Adrenal gland (tissue), 12 donors: Measurements from ENCODE around the gene TMEM179. TPM values are rescaled to one million over a fixed set of nuclear protein-coding genes. Genes with fewer than 3 reads are reported as not detected.
A peak's percentile ranks its signal among the peaks of the same experiment; 100 is the strongest.

Source experiments
- DNase-seq, 7 donors: peaks; one replicate each; pipeline ENCODE4 v3.0.0-alpha.2; 2019 to 2020
- H3K27ac ChIP-seq, 5 donors: fragments of 200-600 bp; sonication (generic) in 4 of 5; 1 replicate in 3 of 5; 2 replicates in 2 of 5; pipeline versions ENCODE4 v1.5.1 to v1.8.0; 2016 to 2020; ENCODE audit warnings: mild to moderate bottlenecking in 1 of 5
- H3K27me3 ChIP-seq: fragments of 200-600 bp; 2 replicates; pipeline ENCODE4 v1.8.0; 2021
- H3K36me3 ChIP-seq, 2 donors: fragments of 200-600 bp; replicated peaks in 1 of 2; 1 replicate in 1 of 2; 2 replicates in 1 of 2; pipeline versions ENCODE4 v1.5.1 to v1.8.0; 2018 to 2022
- H3K4me1 ChIP-seq, 2 donors: fragments of 200-600 bp; replicated peaks in 1 of 2; 1 replicate in 1 of 2; 2 replicates in 1 of 2; pipeline versions ENCODE4 v1.5.1 to v1.8.0; 2018 to 2021
- H3K4me3 ChIP-seq, 4 donors: fragments of 200-600 bp; sonication (generic) in 3 of 4; one replicate each; pipeline ENCODE4 v1.5.1; 2016 to 2018
- H3K9me3 ChIP-seq, 3 donors: fragments of 200-600 bp; sonication (generic) in 1 of 3; replicated peaks in 1 of 3; 1 replicate in 2 of 3; 2 replicates in 1 of 3; pipeline versions ENCODE4 v1.5.1 to v1.8.0; 2016 to 2021
- CTCF ChIP-seq, 6 experiments: fragments of 450-650 bp in 4 of 6; fragments of 200-600 bp in 2 of 6; sonication (generic) in 1 of 6; IDR thresholded peaks; 1 replicate in 5 of 6; 2 replicates in 1 of 6; pipeline versions ENCODE4 v1.5.1 to v1.8.0; 2016 to 2021; ENCODE audit warnings: antibody characterized with exemption in 6 of 6, mild to moderate bottlenecking in 2 of 6, moderate library complexity in 1 of 6
- POLR2A ChIP-seq, 2 donors: fragments of 450-650 bp; IDR thresholded peaks; one replicate each; pipeline ENCODE4 v1.6.1; 2017; ENCODE audit warnings: antibody characterized with exemption in 2 of 2, mild to moderate bottlenecking in 2 of 2, moderate library complexity in 1 of 2
- WGBS, 4 donors: extraction: QIAGEN DNeasy Blood & Tissue Kit in 2 of 4; methylation state at CpG; one replicate each; pipeline versions ENCODE4 v1.1.5 to v1.1.7; 2013 to 2017; 5-methylcytosine and 5-hydroxymethylcytosine counted together
- intact Hi-C, 2 donors: fragments of 100-400 bp; cut with DNase I; formaldehyde crosslinking; loops; one replicate each; pipeline versions ENCODE4 v1.14.1 to v1.15.0; 2022 to 2023
- polyA plus RNA-seq, 3 donors: library from polyadenylated mRNA; stranded (reverse); fragments of 200-250 nt in 2 of 3; fragments of 350-450 nt in 1 of 3; fragmentation: Illumina TruSeq in 1 of 3; extraction: RNeasy Lipid Tissue Mini Kit (QIAGEN cat#74804) in 1 of 3; gene quantifications; one replicate each; pipeline ENCODE4 v1.2.3, GENCODE V29; 2013 to 2014
- total RNA-seq, 9 donors: library from RNA; depleted of rRNA in 4 of 9; stranded (reverse); fragments of >200 nt in 4 of 9; fragments of 120-200 nt in 1 of 9; fragmentation: NEBNext Ultra II Directional in 1 of 9; extraction: Animal tissue kit (Norgen Biotek cat#: 25700) in 1 of 9; gene quantifications; one replicate each; pipeline versions ENCODE4 v1.1.0 to v1.2.4, GENCODE V29; 2013 to 2023
- donor health status: healthy with polysubstance abuse.
- donor health status: Bipolar disorder and iron deficiency.
- donor health status: DM: yes; HTN: yes; CAD: no.
- donor health status: DM: no; HTN: no; CAD: no.
- donor health status: DM: no; HTN: no; CAD: no.
- donor health status: DM: yes; HTN: yes; CAD: no.

The TMEM179 gene
- total and polyA plus RNA-seq, 12 donors = 4.3 to 76.7 (median 13.2) TPM

GRCh38 chr14:104586832-104587620 lies 17.5 kb downstream of the TMEM179 start:
- H3K9me3 ChIP-seq = no peaks in the 10 kb centered on the region
- H3K27me3 ChIP-seq = no peaks in the 10 kb centered on the region
- no peak overlapping the region for H3K4me3 ChIP-seq
- H3K4me1 ChIP-seq = peaks cover 0 to 6% of the 10 kb centered on the region in 2 donors
- H3K27ac ChIP-seq = peak overlapping the region in 3 of 5 donors; percentile 65 to 86 (median 75)
- DNase-seq = peak in 4 of 7 donors; percentile 21 to 85 (median 41)
- no peaks in the 10 kb centered on the region for H3K36me3 ChIP-seq
- intact Hi-C loops = no loop called here
- no peak for TF ChIP-seq CTCF (IDR thresholded peaks at IDR 0.05)
- TF ChIP-seq POLR2A (IDR thresholded peaks at IDR 0.05) = peak in 1 of 2 donors; percentile 11
- WGBS, 4 donors = 68 to 81% (median 74%) methylated on average over 9 to 19 of the region's 19 CpGs

- intact Hi-C loops = no loop called here
- Histone ChIP-seq H3K36me3 (no peaks in the 10 kb centered on the region), H3K27me3 (no peaks in the 10 kb centered on the region), H3K4me1 (peaks cover 0 to 6% of the 10 kb centered on the region in 2 donors), H3K27ac (peak overlapping the region in 3 of 5 donors; percentile 65 to 86 (median 75)), H3K9me3 (no peaks in the 10 kb centered on the region), H3K4me3 (no peak overlapping the region)
- 61 to 80% (median 65%) methylated on average over 24 of the region's 24 CpGs for WGBS, 4 donors
- DNase-seq = peak in 6 of 7 donors; percentile 36 to 88 (median 48)
- TF ChIP-seq POLR2A (IDR thresholded peaks at IDR 0.05) = no peak
Measured at GRCh38 chr14:104585966-104586697, 18.4 kb downstream of the TMEM179 start.

- WGBS, 4 donors = 46 to 73% (median 61%) methylated on average over 8 to 10 of the region's 10 CpGs
- intact Hi-C loops = no loop called here
- Histone ChIP-seq H3K27ac (peak overlapping the region in 2 of 5 donors; percentile 68 to 84), H3K4me1 (peaks cover 0 to 9% of the 10 kb centered on the region in 2 donors), H3K9me3 (no peaks in the 10 kb centered on the region), H3K4me3 (no peak overlapping the region), H3K36me3 (no peaks in the 10 kb centered on the region), H3K27me3 (no peaks in the 10 kb centered on the region)
- TF ChIP-seq CTCF (IDR thresholded peaks at IDR 0.05) (no peak), POLR2A (IDR thresholded peaks at IDR 0.05) (no peak)
- no peak for DNase-seq
Measured at GRCh38 chr14:104584557-104584956, 20.0 kb downstream of the TMEM179 start.

GRCh38 chr14:104583424-104584306 lies 20.9 kb downstream of the TMEM179 start:
- Histone ChIP-seq H3K4me3 (no peak overlapping the region), H3K27me3 (no peaks in the 10 kb centered on the region), H3K27ac (peak overlapping the region in 2 of 5 donors; percentile 68 to 84), H3K36me3 (no peaks in the 10 kb centered on the region), H3K9me3 (no peaks in the 10 kb centered on the region), H3K4me1 (peaks cover 0 to 14% of the 10 kb centered on the region in 2 donors)
- no peak for DNase-seq
- WGBS, 4 donors = 72 to 79% (median 75%) methylated on average over 21 to 27 of the region's 27 CpGs
- TF ChIP-seq CTCF (IDR thresholded peaks at IDR 0.05) = no peak
- no peak for TF ChIP-seq POLR2A (IDR thresholded peaks at IDR 0.05)
- intact Hi-C loops = no loop called here
